ENCODE data around the gene IFRD1.

The IFRD1 gene

DNA sequence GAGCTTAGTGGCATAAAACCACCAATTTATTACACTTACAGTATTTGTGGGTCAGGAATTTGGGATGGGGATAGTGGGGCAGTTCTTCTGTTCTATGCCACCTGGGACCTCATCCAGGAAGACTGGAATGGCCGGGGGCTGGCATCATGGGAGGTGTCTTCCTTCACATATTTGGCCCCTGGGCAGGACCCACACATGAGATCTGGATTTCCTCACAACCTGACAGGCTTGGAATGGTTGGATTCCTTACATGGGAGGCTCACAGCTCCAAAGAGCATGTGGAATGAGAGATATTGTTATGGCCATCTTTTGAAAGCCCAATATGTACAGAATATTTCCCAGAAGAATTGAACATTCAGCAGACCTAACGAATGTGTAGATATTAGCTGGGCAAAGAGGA, 52.4 kb downstream of the IFRD1 start:
- TF ChIP-seq, protein P1, sequence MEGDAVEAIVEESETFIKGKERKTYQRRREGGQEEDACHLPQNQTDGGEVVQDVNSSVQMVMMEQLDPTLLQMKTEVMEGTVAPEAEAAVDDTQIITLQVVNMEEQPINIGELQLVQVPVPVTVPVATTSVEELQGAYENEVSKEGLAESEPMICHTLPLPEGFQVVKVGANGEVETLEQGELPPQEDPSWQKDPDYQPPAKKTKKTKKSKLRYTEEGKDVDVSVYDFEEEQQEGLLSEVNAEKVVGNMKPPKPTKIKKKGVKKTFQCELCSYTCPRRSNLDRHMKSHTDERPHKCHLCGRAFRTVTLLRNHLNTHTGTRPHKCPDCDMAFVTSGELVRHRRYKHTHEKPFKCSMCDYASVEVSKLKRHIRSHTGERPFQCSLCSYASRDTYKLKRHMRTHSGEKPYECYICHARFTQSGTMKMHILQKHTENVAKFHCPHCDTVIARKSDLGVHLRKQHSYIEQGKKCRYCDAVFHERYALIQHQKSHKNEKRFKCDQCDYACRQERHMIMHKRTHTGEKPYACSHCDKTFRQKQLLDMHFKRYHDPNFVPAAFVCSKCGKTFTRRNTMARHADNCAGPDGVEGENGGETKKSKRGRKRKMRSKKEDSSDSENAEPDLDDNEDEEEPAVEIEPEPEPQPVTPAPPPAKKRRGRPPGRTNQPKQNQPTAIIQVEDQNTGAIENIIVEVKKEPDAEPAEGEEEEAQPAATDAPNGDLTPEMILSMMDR (IDR thresholded peaks at IDR 0.05; ENCODE audit: low read depth, low read length, missing control alignments), result no peak
- H3K4me3 ChIP-seq (replicated peaks; ENCODE audit: low read depth, low read length), result no peak overlapping the region
- no peak for DNase-seq (ENCODE audit: extremely low read depth, low read depth)

DNA sequence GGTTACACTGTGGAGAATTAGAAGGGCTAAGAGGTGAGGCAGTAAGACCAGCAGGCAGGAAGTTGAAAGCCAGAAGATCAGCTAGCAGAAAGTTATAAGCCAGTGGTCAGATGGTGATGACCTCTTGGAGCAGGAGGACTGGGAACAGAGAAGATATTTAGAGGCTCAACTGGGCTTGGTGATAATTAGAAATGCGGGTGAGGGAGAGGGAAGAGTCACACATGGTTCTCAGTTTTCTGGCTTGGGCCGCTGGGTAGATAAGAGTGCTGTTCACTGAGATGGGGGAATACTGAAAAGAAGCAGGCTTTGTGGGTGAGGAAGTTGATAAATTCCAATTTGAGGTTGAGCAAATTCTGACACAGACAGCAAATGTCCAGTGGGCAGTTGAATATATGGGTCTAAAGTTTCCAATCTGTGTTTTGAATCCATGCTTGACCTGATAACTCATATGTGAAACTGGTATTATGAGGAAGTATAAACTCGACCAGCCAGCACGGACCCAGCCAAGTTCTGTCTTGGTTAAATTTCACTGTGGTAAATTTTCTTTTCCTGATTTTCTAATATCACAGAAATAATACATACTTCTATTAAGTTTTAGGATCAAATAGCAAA, 53.2 kb downstream of the IFRD1 start:
- DNase-seq (ENCODE audit: extremely low read depth, low read depth), result no peak
- TF ChIP-seq, protein P1 (IDR thresholded peaks at IDR 0.05; ENCODE audit: low read depth, low read length, missing control alignments), result no peak
- no peak overlapping the region for H3K4me3 ChIP-seq (replicated peaks; ENCODE audit: low read depth, low read length)

DNA sequence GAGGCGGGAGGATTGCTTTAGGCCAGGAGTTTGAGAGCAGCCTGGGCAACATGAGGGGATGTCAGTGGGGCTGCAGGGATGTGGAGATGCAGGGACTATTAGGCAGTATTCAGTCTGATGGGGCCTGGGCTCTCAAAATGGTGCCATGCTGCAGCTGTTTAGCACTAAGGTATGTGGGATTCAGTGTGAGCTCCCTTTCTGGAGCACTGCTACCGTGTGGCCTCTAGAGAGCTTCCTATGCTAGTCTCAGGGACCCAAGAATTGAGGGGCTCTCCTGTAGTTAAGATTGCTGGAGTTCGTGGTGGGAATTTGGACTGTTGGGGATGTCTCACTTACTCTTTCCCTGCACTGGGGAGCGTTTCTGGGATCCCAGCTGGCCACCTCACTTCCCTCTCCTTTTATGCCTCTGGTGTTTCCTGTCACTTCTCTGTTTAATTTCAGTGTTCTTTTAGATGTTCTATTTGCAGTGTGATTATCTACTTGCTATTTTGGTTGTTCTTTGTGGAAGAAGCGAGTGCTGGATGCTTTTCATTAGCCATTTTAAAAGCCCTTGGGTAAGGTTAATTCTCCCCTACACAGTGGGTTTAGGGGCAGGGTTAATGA, 53.9 kb downstream of the IFRD1 start:
- TF ChIP-seq, protein P1 (IDR thresholded peaks at IDR 0.05; ENCODE audit: low read depth, low read length, missing control alignments), result no peak
- no peak overlapping the region for H3K4me3 ChIP-seq (replicated peaks; ENCODE audit: low read depth, low read length)
- no peak for DNase-seq (ENCODE audit: extremely low read depth, low read depth)

DNA sequence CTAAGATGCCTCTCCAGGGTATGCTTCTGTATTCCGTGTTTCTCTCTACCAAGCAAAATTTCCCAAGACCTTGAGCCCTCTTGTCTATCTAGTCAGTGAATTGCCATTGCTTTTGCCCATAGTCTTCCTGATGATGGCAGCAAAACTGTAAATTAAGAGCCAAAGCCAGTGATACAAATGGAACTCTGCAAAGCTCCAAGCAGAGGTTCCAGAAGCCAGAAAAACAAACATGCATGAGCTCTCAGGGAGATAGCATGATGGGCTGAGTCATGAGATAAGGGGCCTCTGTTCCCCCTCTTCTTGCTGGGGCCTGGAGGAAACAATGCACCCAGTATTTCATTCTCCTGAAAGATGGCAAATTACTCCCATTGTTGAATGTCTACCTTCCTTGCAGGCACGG, 55.2 kb downstream of the IFRD1 start:
- DNase-seq (ENCODE audit: extremely low read depth, low read depth), result no peak
- TF ChIP-seq, protein P1 (IDR thresholded peaks at IDR 0.05; ENCODE audit: low read depth, low read length, missing control alignments), result no peak
- H3K4me3 ChIP-seq (replicated peaks; ENCODE audit: low read depth, low read length), result no peak overlapping the region

DNA sequence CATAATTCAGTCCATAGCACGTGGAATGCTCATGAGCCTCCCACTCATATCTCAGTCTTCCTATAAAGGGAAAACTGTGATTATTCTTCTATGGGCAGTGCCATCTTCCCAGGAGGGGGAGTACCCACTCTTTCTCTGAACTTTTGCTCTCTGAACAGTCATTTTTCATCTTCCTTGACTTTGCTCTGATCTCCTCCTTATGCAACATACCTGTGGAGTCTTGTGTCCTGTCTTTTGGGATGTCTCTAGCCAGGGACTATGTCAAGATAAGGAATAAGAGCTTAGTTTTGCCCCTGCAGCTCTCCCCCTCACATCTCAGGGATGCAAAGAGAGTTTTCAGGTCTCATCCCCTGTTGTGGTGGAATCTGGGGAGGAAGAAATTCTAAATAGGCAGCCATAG, 58.1 kb downstream of the IFRD1 start:
- no peak for DNase-seq (ENCODE audit: extremely low read depth, low read depth)
- no peak overlapping the region for H3K4me3 ChIP-seq (replicated peaks; ENCODE audit: low read depth, low read length)
- TF ChIP-seq, protein P1 (IDR thresholded peaks at IDR 0.05; ENCODE audit: low read depth, low read length, missing control alignments), result no peak

DNA sequence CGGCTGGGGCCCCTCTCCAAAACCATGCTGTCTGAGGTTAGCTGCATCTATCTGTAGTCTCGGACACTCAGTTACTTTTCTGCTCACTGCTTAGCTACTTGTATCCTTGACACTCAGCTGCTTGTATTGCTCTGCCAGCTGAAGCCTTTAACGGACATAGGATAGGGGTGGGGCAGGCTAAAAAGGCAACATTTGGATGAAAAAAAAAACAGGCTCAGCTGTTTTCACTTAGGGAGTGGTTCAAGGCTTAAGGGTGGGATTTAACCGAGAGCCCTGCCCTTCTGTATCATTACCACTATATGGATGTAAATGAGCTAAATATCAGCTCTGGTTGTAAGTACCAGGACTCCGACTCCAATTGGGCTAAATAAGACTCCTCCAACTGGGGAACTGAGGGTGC, 59.1 kb downstream of the IFRD1 start:
- H3K4me3 ChIP-seq (replicated peaks; ENCODE audit: low read depth, low read length), result no peak overlapping the region
- DNase-seq (ENCODE audit: extremely low read depth, low read depth), result no peak
- TF ChIP-seq, protein P1 (IDR thresholded peaks at IDR 0.05; ENCODE audit: low read depth, low read length, missing control alignments), result no peak
